Heart right ventricle (tissue), 16 donors: ENCODE results near the gene MCM3AP. TPM values are rescaled to one million over a fixed set of nuclear protein-coding genes. Genes with fewer than 3 reads are reported as not detected.

Experiments used
- ATAC-seq, 8 donors: fragments of 200-7000 bp; cut with Tn5 transposase; one replicate each; pipeline ENCODE4 v1.9.1; 2020; ENCODE audit warnings: mild to moderate bottlenecking in 8 of 8, moderate library complexity in 8 of 8, moderate number of reproducible peaks in 1 of 8
- DNase-seq, 2 donors: peaks; one replicate each; pipeline ENCODE4 v3.0.0-alpha.2; 2020
- H3K27ac ChIP-seq, 10 donors: fragments of 200-600 bp; sonication (generic) in 2 of 10; one replicate each; pipeline versions ENCODE4 v1.5.0 to v1.8.0; 2020 to 2022; ENCODE audit warnings: mild to moderate bottlenecking in 3 of 10
- H3K27me3 ChIP-seq, 7 donors: fragments of 200-600 bp; one replicate each; pipeline ENCODE4 v1.8.0; 2021 to 2022; ENCODE audit warnings: mild to moderate bottlenecking in 2 of 7
- H3K36me3 ChIP-seq, 9 donors: fragments of 200-600 bp; sonication (generic) in 1 of 9; one replicate each; pipeline versions ENCODE4 v1.5.0 to v1.8.0; 2020 to 2022; ENCODE audit warnings: mild to moderate bottlenecking in 2 of 9
- H3K4me1 ChIP-seq, 9 donors: fragments of 200-600 bp; sonication (generic) in 1 of 9; one replicate each; pipeline versions ENCODE4 v1.5.0 to v1.8.0; 2020 to 2022; ENCODE audit warnings: mild to moderate bottlenecking in 4 of 9
- H3K4me3 ChIP-seq, 10 donors: fragments of 200-600 bp; sonication (generic) in 2 of 10; one replicate each; pipeline versions ENCODE4 v1.5.0 to v1.8.0; 2020 to 2022; ENCODE audit warnings: mild to moderate bottlenecking in 7 of 10, moderate library complexity in 2 of 10
- H3K9me3 ChIP-seq, 11 donors: fragments of 200-600 bp in 10 of 11; sonication (generic) in 2 of 11; one replicate each; pipeline versions ENCODE4 v1.5.0 to v1.8.0; 2013 to 2022; ENCODE audit warnings: mild to moderate bottlenecking in 2 of 11, control low read depth in 1 of 11, moderate library complexity in 1 of 11
- WGBS, 2 donors: extraction: QIAGEN DNeasy Blood & Tissue Kit; methylation state at CpG; one replicate each; pipeline ENCODE4 v1.1.7; 2013; ENCODE audit warnings: inconsistent platforms in 1 of 2; 5-methylcytosine and 5-hydroxymethylcytosine counted together
- intact Hi-C, 10 donors: fragments of 100-400 bp; cut with DNase I; formaldehyde crosslinking; loops; one replicate each; pipeline versions ENCODE4 v1.11.1 to v1.14.2; 2022
- polyA plus RNA-seq, 2 donors: library from polyadenylated mRNA; stranded (reverse); fragments of 200-250 nt; gene quantifications; one replicate each; pipeline ENCODE4 v1.2.3, GENCODE V29; 2013
- total RNA-seq, 10 donors: library from RNA; stranded (reverse); fragmentation: NEBNext Ultra II Directional in 3 of 10; extraction: Animal tissue kit (Norgen Biotek cat#: 25700) in 3 of 10; gene quantifications; one replicate each; pipeline versions ENCODE4 v1.2.1 to v1.2.4, GENCODE V29; 2021 to 2023
- TF ChIP-seq, protein P1 (sequence below), 9 donors: fragments of 200-600 bp; sonication (generic) in 2 of 9; IDR thresholded peaks; one replicate each; pipeline versions ENCODE4 v1.5.0 to v1.8.0; 2021 to 2022; ENCODE audit warnings: antibody characterized with exemption in 9 of 9, mild to moderate bottlenecking in 5 of 9, moderate library complexity in 1 of 9
- donor health status: Arrhythmogenic right ventricular cardiomyopathy.
- donor health status: ischemic (EF 13 %, LVEDD 7.1; RV severe dilation, severe dysfunction).
- donor health status: healthy with polysubstance abuse.
- donor health status: DM: no; HTN: yes; CAD: no.
- donor health status: DM: no; HTN: no; CAD: no.
- donor health status: ischemic (EF 25% LVEDD 6.9; RV normal size, moderate dysfunction).
- donor health status: ischemic (EF 25% LVEDD 5.7; RV mildly dilated, moderate dysfunction).
- donor health status: healthy.
- donor health status: DM: yes; HTN: yes; CAD: no.
- donor health status: Ischemic cardiomyopathy.
- donor health status: ischemic (EF 35%, LVEDD 5.7; RV mildly dilated, moderate dysfunction).
- donor health status: nonischemic (EF 11% LVEDD 7.7; RV severe dilation, severe dysfunction).
- donor health status: DM: yes; HTN: yes; CAD: no.
- donor health status: PGD.
- donor health status: ischemic (EF 29% LVEDD 5.4; RV normal size, mild dysfunction).
- donor health status: nonischemic (EF 23%, LVEDD 6.1; RV moderate dilation, normal function).

MCM3AP gene
- total and polyA plus RNA-seq, 12 donors = 31.0 to 68.4 (median 52.0) TPM

DNA sequence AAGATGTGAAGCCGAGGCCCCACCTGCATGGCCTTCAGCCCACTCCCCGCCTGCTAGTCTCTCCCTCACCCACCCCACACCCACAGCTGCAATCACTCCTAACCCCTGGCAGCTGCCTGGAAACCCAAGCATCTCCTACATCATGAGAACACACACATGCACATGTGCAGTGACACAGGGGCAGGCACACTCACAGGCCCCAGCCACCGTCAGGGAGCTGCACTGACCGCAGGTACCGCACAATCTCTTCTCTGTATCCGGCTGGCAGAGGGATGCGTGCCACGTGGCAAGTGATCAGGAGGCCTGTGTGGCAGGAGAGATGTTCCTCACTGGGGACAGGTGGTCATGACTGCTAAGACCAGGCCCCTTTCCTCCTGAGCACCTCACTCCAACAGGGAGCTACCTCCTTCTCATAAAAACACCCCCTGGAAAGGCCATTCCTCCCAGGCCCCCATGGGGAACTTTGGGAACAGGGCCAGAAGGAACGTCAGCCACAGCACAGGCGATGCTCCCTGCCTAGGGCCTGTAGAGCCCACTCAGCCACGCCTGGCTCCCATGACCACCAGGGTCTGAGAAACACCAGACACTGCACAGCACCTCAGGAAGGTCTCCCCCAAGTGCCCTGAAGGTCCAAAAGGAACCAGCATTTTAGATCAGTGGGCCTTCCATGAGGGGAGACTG is 62.8 kb downstream of the MCM3AP start:
- Histone ChIP-seq H3K36me3 (peaks cover 0 to 52% (median 8%) of the 10 kb centered on the region in 9 donors), H3K27me3 (no peaks in the 10 kb centered on the region), H3K27ac (peak overlapping the region in 3 of 10 donors; percentile 16 to 32 (median 30)), H3K4me1 (peaks cover 4 to 59% (median 41%) of the 10 kb centered on the region in 9 donors), H3K9me3 (no peaks in the 10 kb centered on the region), H3K4me3 (no peak overlapping the region)
- no peak for DNase-seq
- intact Hi-C loops = loop anchor here in 2 of 10 donors (5.0 to 10.0 kb wide), 2 partner anchors 62 to 250 kb away; partner anchors contain the start of genes MCM3AP (in 1 of the 2) and YBEY (in 1 of the 2)
- WGBS, 2 donors = 56 to 61% methylated on average over 11 of the region's 11 CpGs
- peak in 6 of 8 donors; percentile 2 to 22 (median 12) for ATAC-seq
- TF ChIP-seq, protein P1, sequence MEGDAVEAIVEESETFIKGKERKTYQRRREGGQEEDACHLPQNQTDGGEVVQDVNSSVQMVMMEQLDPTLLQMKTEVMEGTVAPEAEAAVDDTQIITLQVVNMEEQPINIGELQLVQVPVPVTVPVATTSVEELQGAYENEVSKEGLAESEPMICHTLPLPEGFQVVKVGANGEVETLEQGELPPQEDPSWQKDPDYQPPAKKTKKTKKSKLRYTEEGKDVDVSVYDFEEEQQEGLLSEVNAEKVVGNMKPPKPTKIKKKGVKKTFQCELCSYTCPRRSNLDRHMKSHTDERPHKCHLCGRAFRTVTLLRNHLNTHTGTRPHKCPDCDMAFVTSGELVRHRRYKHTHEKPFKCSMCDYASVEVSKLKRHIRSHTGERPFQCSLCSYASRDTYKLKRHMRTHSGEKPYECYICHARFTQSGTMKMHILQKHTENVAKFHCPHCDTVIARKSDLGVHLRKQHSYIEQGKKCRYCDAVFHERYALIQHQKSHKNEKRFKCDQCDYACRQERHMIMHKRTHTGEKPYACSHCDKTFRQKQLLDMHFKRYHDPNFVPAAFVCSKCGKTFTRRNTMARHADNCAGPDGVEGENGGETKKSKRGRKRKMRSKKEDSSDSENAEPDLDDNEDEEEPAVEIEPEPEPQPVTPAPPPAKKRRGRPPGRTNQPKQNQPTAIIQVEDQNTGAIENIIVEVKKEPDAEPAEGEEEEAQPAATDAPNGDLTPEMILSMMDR (IDR thresholded peaks at IDR 0.05) = no peak

DNA sequence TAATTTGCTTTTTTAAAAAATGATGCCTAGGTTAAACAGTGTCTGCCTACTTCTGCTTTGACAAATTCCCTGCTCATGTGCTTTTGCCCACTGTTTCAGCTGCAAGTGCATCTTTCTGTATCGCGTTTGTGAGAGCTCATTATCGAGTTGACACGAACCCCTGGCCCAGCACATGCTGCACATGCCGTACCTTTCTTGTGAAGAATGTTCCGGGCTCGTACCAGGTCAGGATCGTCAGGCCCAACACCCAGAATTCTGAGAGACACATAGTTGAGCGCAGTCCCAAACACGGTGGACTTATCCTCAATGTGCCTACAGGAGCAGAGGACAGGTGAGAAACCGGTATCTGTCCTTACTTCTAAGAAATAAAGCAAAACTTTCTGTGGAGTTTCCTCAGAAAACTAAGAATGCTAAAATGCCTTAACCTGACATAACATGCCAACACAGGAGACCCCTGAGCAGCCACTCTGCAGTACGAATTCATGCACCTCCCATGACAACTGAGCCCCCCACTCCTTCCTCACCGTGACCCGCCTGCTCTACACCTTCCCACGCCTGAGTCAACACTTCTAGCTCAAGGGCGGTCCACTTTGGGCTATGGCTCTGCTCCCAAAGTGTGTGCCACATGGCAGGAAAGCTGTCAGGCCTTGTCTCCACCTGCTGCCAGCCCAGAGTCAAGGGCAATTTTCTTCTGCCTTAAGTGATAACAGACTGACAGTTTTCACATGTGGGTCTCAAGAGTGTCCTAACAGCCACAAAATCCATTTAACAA is 63.6 kb downstream of the MCM3AP start:
- Histone ChIP-seq H3K36me3 (peaks cover 0 to 57% (median 8%) of the 10 kb centered on the region in 9 donors), H3K27me3 (no peaks in the 10 kb centered on the region), H3K4me3 (no peak overlapping the region), H3K27ac (peak overlapping the region in 3 of 10 donors; percentile 16 to 32 (median 30)), H3K9me3 (no peaks in the 10 kb centered on the region), H3K4me1 (peaks cover 0 to 52% (median 34%) of the 10 kb centered on the region in 9 donors)
- intact Hi-C loops = loop anchor here in 2 of 10 donors (5.0 to 10.0 kb wide), 2 partner anchors 63 to 250 kb away; partner anchors contain the start of genes MCM3AP (in 1 of the 2) and YBEY (in 1 of the 2)
- TF ChIP-seq, protein P1 (IDR thresholded peaks at IDR 0.05) = peak in 1 of 9 donors; percentile 22
- ATAC-seq = peak; percentile 64 to 86 (median 79)
- DNase-seq = peak in 1 of 2 donors; percentile 38
- WGBS, 2 donors = 74 to 76% methylated on average over 16 of the region's 16 CpGs

DNA sequence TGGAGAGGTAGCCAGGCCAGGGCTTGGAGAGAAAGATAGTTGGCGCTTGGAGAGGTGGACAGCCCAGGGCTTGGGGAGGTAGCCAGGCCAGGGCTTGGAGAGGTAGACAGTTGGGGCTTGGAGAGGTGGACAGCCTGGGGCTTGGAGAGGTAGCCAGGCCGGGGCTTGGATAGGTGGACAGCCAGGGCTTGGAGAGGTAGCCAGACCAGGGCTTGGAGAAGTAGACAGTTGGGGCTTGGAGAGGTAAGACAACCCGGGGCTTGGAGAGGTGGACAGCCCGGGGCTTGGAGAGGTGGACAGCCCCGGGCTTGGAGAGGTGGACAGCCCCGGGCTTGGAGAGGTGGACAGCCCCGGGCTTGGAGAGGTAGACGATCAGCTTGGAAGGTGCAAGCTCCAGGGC is 64.6 kb downstream of the MCM3AP start:
- TF ChIP-seq, protein P1 (IDR thresholded peaks at IDR 0.05) = no peak
- Histone ChIP-seq H3K27me3 (no peaks in the 10 kb centered on the region), H3K36me3 (peaks cover 0 to 67% (median 16%) of the 10 kb centered on the region in 9 donors), H3K27ac (no peak overlapping the region), H3K4me3 (no peak overlapping the region), H3K9me3 (no peaks in the 10 kb centered on the region), H3K4me1 (peaks cover 0 to 42% (median 24%) of the 10 kb centered on the region in 9 donors)
- ATAC-seq = no peak
- intact Hi-C loops = loop anchor here in 2 of 10 donors (5.0 to 10.0 kb wide), 2 partner anchors 64 to 249 kb away; partner anchors contain the start of genes MCM3AP (in 1 of the 2) and YBEY (in 1 of the 2)
- no peak for DNase-seq
- 93 to 94% methylated on average over 8 of the region's 8 CpGs for WGBS, 2 donors

DNA sequence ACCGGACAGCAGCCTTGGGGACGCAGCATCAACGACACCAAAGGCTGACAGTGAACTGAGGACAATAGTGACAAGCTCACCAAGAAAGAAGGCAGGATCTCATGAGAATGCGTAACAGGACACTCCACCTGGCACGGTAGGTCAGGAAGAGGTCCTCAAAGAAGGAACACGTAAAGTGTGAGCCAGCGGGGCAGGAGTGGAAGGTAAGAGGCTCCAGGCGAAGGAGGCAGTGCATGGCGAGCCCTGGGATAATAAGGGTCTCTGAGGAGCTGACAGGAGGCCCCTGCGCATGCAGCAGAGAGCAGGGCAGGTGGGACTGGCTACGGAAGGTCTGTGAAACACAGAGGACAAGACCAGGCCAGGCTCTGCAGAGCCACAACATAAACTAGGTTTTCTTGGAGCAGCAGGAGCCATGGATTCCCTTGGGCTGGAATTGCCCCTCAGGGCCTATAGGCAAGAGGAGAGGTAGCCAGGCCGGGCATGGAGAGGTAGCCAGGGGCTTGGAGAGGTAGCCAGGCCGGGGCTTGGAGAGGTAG is 65.1 kb downstream of the MCM3AP start:
- ATAC-seq = no peak
- no peak overlapping the region for H3K27ac ChIP-seq
- intact Hi-C loops = loop anchor here in 2 of 10 donors (5.0 to 10.0 kb wide), 2 partner anchors 64 to 248 kb away; partner anchors contain the start of genes MCM3AP (in 1 of the 2) and YBEY (in 1 of the 2)
- peaks cover 0 to 37% (median 21%) of the 10 kb centered on the region in 9 donors for H3K4me1 ChIP-seq
- TF ChIP-seq, protein P1 (IDR thresholded peaks at IDR 0.05) = no peak
- DNase-seq = no peak
- H3K27me3 ChIP-seq = no peaks in the 10 kb centered on the region
- H3K36me3 ChIP-seq = peaks cover 0 to 72% (median 17%) of the 10 kb centered on the region in 9 donors
- H3K4me3 ChIP-seq = no peak overlapping the region
- H3K9me3 ChIP-seq = no peaks in the 10 kb centered on the region
- WGBS, 2 donors = 86 to 90% methylated on average over 13 of the region's 13 CpGs
